H1 (cell line): ENCODE data around the gene PEX14.

Source experiments
- CBX5 ChIP-seq: fragments of 300-800, 300-1000 bp; sonication (generic); IDR thresholded peaks from 2 replicates; pipeline ENCODE4 v1.7.1; 2016; ENCODE audit warnings: antibody characterized with exemption, low read length, low read depth
- CBX8 ChIP-seq: fragments of 300-800, 300-1000 bp; sonication (generic); IDR thresholded peaks from 2 replicates; pipeline ENCODE4 v1.7.1; 2016; ENCODE audit warnings: low read depth, low read length, borderline replicate concordance
- CHD2 ChIP-seq: IDR thresholded peaks from 2 replicates; pipeline ENCODE4 v1.6.1; 2012; ENCODE audit warnings: low read length, improper control_type of control experiment
- CTCF ChIP-seq, 3 experiments: IDR thresholded peaks; 1 replicate in 2 of 3; 2 replicates in 1 of 3; pipeline versions ENCODE4 v1.5.1 to v1.6.1; 2011; ENCODE audit warnings: low read length in 3 of 3, mild to moderate bottlenecking in 3 of 3, inconsistent platforms in 2 of 3, low read depth in 1 of 3, moderate library complexity in 1 of 3; ENCODE audit not compliant: insufficient read depth in 1 of 3; ENCODE audit errors: control extremely low read depth in 1 of 3
- EZH2 ChIP-seq: fragments of 200-600 bp; sonication (generic); IDR thresholded peaks from 2 replicates; pipeline ENCODE4 v1.7.1; 2012; ENCODE audit warnings: low read depth, mild to moderate bottlenecking, moderate library complexity, low read length, inconsistent platforms; ENCODE audit not compliant: severe bottlenecking
- JUND ChIP-seq: IDR thresholded peaks from 2 replicates; pipeline ENCODE4 v1.6.1; 2011; ENCODE audit warnings: mild to moderate bottlenecking, improper control_type of control experiment, low read length
- YY1 ChIP-seq: IDR thresholded peaks from 2 replicates; pipeline ENCODE4 v1.6.1; 2011; ENCODE audit warnings: low read depth, mild to moderate bottlenecking, low read length
- TF ChIP-seq, protein P1 (sequence below): IDR thresholded peaks from 2 replicates; pipeline ENCODE4 v1.6.1; 2011; ENCODE audit warnings: low read depth, mild to moderate bottlenecking, low read length; ENCODE audit not compliant: insufficient read depth

DNA sequence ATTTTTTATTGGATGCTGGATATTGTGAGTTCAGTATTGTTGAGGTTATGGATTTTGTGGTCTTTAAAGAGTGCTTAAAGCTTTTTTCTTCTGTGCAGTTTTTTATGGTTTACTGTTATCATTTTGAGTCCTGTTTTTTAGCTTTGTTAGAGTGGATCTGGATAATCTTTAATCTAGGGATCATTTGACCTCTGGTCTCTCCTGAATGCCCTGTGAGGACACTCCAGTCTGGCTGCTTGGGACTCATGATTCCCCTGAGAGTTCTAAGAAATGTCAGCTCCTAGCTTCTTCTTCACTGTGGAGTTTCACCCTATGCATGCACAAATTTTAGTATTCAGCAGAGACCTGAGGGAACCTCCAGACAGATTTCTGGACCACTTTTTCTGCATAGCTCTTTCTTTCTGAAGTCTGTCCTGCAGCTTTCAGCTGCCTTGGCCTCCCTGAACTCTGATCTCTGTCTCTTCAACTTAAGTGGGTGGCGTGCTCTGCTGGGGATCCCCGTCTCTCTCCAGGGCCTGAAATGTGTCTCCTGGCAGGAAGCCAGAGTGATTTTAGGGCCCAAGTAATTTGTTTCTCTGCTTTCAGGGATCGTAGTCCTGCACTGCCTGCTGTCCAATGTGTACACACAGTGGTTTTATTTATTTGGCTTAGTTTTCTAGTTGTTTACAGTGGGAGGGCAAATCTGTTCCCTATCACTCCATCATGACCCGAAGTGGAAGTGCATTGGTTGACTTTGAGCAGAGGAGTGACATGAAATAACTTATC is 14.7 kb downstream of the PEX14 start:
- TF ChIP-seq YY1 (no peak), EZH2 (no peak), CBX5 (no peak), CHD2 (no peak), JUND (no peak), CTCF (IDR thresholded peaks at IDR 0.05; ENCODE audit: control extremely low read depth in 1 of 3, insufficient read depth in 1 of 3, low read depth in 1 of 3, low read length in 3 of 3) (no peak), CBX8 (no peak)
- TF ChIP-seq, protein P1, sequence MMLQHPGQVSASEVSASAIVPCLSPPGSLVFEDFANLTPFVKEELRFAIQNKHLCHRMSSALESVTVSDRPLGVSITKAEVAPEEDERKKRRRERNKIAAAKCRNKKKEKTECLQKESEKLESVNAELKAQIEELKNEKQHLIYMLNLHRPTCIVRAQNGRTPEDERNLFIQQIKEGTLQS, result no peak
